ENCODE results near the gene KLRB1.
A peak's percentile ranks its signal among the peaks of the same experiment; 100 is the strongest.
"Not testable (repeated sequence)": the region's sequence is repeated elsewhere in the genome, so short reads cannot be mapped to it uniquely, and the experiment has no call there.

Gene KLRB1

DNA sequence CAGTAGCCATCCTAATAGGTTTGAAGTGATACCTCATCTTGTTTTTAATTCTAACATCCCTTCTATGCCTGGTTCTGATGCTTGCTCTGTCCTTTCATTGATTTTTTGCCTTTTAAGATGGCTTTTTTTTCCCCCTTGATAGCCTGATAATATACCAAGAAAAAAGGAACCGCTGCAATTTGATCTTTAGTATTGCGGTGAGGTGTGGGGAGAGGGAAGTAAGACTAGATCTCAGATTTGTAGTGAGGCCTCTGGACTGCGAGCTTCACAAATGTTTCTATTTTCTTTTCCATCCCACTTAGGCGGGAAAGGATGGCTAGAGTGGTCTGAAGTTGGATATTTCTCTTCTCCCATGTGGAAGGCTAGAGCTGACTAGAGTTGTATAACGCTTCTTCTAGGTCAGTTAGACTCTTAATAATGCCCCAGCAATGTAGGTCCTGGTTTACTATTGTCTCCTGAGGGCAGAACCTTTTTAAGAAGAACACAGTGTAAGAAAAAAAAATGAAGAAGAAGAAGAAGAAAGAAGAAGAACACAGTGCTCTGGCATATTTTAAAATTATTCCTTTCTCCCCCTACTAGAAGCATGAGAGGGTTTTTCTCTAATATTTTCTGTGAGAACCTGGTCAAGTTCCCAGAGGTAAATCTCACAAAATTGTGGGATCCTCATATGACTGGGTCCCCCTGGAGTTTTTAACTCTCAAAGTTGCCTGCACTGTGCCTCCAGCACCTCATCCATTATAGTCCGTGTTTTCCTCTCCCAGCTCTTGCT lies 11.9 kb upstream of the KLRB1 start:
- no peak for DNase-seq

DNA sequence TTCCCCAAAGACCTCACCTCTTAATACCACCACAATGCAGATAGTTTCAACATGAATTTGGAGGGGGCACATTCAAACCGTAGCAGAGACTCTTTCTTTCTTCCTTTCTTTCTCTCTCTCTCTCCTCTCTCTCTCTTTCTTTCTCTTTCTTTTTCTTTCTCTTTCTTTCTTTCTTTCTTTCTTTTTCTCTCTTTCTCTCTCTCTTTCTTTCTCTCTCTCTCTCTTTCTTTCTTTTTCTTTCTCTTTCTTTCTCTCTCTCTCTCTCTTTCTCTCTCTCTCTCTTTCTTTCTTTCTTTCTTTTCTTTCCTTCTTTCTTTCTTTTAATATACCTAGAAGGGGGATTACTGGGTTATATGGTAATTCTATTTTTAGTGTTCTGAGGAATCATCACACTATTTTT lies 11.2 kb upstream of the KLRB1 start:
- DNase-seq: not testable (repeated sequence)

DNA sequence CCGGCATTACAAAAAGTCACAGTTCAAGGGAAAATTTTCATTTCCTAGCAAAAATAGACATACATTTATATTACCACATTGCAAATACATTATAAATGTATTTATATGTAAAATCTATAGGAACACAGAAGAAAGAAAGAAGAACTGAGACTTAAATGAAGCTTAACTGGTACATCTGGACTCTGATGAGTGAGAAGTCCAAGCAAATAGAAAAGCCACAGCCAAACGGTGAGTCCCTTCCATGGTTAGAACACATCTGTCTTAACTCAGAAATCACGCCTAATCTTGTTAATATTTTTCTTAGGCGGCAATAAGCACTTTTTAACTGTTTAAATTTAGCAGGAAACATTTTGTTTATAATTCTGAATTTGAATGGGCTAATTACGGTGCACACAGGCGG lies 9.4 kb upstream of the KLRB1 start:
- no peak for DNase-seq

DNA sequence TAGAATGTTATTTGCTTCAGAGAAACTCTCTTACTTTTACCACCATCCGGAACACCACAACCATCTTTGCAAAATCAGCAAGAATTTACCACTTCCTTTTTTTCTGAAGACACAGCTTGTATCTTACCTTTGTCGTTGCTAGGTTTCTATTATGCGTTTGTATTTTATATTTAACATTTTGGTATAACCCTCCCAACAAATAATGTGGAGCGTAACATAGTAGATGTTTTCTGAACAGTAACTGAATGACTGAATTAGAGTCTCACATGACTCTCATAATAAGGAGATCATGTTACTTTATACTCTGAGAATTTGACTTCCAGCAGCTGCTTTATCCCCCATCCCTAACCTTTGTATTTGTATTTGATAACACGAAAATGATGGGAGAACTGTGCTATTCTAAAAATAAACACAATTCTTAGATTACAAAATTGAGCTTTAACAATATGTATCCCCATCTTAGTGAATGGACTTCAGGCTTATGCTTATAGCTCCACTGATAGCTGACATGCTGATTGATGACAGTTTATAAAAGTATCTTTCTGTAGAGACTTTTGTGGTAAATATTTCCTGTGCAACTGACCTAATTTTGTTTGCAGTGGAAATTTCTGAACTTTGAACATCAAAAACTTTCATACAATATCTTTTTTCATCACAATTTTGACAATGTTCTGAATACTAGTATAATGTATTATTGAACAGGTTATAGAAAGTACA lies 7.9 kb upstream of the KLRB1 start:
- DNase-seq: peak; percentile 14

GRCh38 chr12:9610606-9611005 lies 2.9 kb upstream of the KLRB1 start:
- not testable (repeated sequence) for DNase-seq

- DNase-seq: no peak
These were observed 862 bp downstream of the KLRB1 start for GRCh38 chr12:9606736-9607372.

- DNase-seq: no peak
These were observed 1.5 kb downstream of the KLRB1 start for GRCh38 chr12:9606247-9606646.

GRCh38 chr12:9605483-9605882 lies 2.2 kb downstream of the KLRB1 start:
- no peak for DNase-seq

DNA sequence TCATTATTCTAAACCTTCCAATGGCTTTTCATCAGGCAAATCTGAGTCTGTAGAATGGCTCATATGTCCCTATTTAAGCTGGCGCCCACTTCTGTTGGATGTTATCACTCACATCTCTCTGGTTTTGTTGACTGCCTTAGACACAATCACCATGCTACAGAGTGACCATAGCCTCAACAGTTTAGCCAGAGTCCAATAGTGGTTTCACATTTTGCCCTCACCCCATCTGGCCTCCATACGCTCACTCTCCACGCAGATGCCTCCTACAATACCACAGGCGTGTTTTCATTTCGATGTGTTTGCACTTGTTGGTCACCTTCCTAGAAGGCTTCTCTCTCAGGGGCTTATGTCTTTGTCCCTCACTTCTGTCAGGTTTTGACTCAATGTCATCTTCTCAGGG lies 3.4 kb downstream of the KLRB1 start:
- DNase-seq: no peak

DNA sequence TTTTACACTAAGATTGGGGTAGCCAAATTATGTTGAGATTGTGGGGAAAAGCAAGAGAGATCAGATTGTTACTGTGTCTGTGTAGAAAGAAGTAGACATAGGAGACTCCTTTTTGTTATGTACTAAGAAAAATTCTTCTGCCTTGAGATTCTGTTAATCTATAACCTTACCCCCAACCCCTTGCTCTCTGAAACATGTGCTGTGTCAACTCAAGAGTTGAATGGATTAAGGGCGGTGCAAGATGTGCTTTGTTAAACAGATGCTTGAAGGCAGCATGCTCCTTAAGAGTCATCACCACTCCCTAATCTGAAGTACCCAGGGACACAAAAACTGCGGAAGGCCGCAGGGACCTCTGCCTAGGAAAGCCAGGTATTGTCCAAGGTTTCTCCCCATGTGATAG lies 7.3 kb downstream of the KLRB1 start:
- not testable (repeated sequence) for DNase-seq

DNA sequence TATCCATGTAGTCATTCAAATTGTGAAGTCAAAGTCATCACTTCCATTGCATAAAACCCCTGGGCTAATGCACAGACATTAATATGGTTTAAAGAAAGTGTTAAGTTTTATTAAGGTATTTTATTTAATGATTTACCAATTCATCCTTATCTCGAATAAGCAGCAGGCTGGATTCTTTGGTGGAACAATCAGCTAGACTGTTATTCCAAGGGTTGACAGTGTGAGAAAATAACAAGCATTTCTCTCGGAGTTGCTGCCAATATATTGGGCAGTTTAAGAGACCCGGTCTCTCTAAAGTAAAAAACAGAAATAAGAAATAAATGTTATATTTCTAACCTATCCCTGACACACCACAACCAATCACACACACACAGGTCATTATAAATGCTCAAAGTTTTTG lies 9.4 kb downstream of the KLRB1 start:
- no peak for DNase-seq

DNA sequence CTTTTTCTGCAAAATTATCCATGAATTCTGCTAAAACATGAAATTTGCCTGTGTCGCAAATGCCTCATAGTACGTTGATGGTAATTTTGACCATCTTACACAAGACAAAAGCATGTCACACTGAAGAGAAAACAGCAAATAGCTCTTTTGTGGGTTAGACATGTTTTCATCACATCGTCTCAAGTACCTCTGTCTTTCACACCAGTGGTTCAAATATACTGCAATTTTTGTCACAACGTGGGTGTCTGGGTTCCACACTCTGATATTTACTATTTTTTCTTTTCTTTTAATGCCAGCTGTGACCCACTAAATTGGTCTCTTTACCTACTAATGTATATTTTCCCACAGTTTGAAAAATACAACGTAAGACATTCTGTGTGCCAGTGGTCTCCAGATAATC lies 10.4 kb downstream of the KLRB1 start:
- no peak for DNase-seq

GRCh38 chr12:9590441-9590840 lies 17.3 kb downstream of the KLRB1 start:
- no peak for DNase-seq

- no peak for DNase-seq
These were observed 19.0 kb downstream of the KLRB1 start for GRCh38 chr12:9588749-9589148.

DNA sequence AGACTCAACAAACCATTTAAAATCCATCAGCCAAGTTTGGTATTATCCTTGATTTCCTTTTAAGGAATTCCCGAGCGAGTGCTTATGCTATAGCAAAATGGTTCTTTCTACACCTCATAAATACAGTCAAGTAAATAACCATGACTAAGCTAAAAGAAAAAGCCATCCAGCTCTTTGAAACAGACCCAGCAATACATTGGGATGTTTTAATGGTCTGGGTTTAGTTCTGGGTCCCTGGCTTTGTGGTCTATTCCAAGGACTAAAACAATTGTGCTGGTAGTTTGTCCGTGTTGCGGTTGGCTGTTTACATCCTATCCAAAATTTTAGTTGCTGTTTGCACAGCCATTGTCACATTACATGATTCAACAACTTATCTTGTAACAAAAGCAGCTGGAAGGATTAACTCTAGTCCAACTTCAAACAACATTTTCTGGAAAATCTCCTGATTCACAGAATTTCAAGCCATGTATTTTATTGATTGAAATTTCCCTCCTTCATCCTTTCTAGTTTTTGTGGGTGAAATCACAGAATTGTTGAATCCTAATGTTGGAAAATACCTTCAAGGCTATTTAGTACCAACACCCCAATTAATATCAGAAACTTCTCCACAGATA lies 19.6 kb downstream of the KLRB1 start:
- no peak for DNase-seq

- DNase-seq: not testable (repeated sequence)
These were observed 30.0 kb downstream of the KLRB1 start for GRCh38 chr12:9577729-9578128.

DNA sequence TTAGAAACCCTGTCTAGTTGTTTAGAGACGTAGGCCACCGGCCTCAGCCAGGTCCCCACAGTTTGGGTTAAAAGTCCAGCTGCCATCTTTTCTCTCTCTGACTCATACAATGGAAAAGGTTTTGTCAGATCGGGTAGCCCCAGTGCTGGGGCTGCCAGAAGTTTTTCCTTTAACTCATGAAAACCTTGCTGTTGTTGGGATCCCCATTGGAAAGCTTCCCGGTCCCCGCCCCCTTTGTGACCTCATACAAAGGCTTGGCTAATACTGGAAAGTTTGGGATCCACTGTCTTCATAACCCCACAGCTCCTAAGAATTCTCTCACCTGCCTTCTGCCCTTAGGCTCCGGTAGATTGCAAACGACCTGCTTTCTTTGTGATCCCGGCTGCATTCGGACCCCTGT lies 40.6 kb downstream of the KLRB1 start:
- DNase-seq: not testable (repeated sequence)

DNA sequence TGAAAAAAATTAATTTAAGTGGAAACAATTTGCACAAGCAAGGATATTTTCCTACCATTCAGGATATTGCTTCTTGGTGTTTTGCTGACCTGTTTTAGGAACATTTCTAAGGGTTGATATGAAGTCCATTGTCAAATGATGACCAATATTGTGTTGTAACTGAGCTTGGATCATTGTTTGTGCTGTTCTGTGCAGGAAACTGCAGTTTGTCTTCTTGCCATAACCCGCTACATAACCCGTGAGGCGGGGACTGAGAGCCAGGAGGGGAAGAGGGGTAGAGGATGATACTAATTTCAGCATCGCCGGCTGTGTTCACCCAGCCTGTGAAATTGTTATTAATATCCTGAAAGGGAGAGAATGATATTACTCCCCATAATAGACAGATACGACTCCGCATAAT lies 41.6 kb downstream of the KLRB1 start:
- DNase-seq: not testable (repeated sequence)

DNA sequence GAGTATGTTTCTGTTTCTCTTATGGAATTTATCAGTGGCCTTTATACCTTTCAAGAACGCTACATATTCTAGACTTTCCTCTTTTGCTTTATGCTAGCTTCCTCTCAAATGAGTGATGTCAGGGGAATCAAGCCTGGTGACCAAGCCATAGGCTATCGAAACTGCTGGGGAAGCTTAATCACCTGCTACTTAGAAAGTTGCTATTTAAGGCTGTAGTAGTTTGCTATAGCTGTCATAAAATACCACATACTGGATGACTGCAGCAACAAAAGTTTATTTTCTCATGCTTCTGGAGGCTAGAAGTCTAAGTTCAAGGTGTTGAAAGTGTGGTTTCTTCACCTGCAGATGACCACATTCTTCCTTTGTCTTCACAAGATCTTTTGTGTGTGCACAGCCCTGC lies 43.3 kb downstream of the KLRB1 start:
- not testable (repeated sequence) for DNase-seq

GRCh38 chr12:9562841-9563453 lies 44.8 kb downstream of the KLRB1 start:
- DNase-seq: not testable (repeated sequence)

DNA sequence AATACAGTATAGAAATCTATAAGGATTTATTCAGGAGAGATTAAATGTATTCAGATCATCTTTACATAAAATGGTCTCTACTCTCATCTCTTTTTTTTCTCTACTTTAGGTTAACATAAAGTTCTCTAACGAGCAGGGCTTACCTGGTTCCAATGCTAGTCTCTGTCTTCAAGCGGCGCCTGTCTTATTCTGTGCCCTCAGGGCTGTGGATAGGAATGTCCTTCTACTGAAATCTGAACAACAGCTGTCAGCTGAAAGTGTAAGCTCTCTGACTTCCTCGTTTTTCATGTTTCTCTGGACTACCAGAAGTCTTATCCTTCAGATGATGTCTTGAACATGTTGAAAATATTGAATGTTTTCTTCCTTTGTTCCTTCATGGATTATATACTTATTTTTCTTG lies 62.2 kb downstream of the KLRB1 start:
- not testable (repeated sequence) for DNase-seq

Measured in activated CD4-positive, alpha-beta T cell treated with anti-CD3 and anti-CD28 coated beads, Interleukin-2, Interleukin-6, amounts not matched to agents 100 ng/mL and 50 ng/mL, durations not matched to agents 16 hours and 8 hours (primary cell).